Measurements from ENCODE around the gene PSAT1.

GRCh38 chr9:78306222-78307076 lies 9.5 kb downstream of the PSAT1 start:
- TF ChIP-seq CTCF (IDR thresholded peaks at IDR 0.05) (no peak), POLR2A (IDR thresholded peaks at IDR 0.05) (no peak)
